Skin epidermis (tissue), 12 donors: ENCODE results near the gene MUC4.
"Not testable (repeated sequence)": the region's sequence is repeated elsewhere in the genome, so short reads cannot be mapped to it uniquely, and the experiment has no call there.

Source experiments
- H3K27ac ChIP-seq, 21 experiments: fragments of 200-600 bp; sonication (generic) in 11 of 21; one replicate each; pipeline ENCODE4 v1.5.0; 2020; ENCODE audit warnings: mild to moderate bottlenecking in 3 of 21, inconsistent platforms in 2 of 21, moderate library complexity in 2 of 21
- H3K4me3 ChIP-seq, 7 experiments: fragments of 200-600 bp; sonication (generic) in 2 of 7; one replicate each; pipeline ENCODE4 v1.5.0; 2020; ENCODE audit warnings: inconsistent platforms in 2 of 7, mild to moderate bottlenecking in 2 of 7, moderate library complexity in 1 of 7

MUC4 gene

GRCh38 chr3:195722996-195723345 lies 88.8 kb downstream of the MUC4 start:
- H3K27ac ChIP-seq, H3K4me3 ChIP-seq: not testable (repeated sequence)

DNA sequence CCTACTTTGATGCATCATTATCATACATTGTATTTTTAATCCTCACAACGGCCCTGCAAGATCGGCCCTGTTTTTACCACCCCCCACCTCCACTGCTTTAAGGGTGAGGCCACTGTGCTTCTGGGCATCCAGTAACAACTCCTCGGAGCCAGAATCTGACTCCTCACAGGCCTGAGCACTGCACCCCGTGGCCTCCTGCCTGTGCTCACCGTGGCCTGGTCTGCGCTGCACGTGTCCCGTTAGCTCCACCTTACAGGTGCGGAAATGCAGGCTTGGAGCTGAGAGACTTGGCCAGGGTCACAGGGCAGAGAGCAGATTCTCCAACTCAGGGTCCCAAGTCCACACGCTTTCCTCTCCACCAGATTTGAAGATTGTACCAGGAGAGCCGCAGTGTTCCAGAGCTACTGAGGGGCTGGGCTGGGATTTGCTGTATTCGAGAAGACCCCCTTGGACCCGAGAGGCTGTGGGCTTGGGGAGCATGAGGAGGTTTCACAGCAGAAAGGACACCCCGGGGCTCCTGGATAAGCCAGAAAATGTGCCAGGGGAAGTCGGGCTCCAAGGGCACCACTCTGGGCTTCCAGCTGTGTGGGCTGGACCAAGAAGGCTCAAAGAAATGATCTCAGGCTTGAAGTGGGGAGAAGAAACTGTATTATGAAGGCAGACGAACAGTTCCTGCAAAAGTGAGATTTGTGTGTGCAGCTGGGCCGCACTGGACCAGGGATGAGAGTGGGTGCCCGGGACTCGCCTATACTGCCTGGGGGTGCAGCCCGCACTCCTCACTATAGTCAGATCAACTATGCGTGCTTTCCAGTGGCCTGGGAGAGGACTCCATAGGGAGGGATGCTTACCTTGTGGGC lies 89.4 kb downstream of the MUC4 start:
- not testable (repeated sequence) for H3K27ac ChIP-seq, H3K4me3 ChIP-seq

- H3K4me3 ChIP-seq, H3K27ac ChIP-seq: not testable (repeated sequence)
Measured at GRCh38 chr3:195720831-195721506, 90.8 kb downstream of the MUC4 start, which contains the start of gene MUC20. Gene MUC20 (plus strand): TSS chr3:195720978. CDS start chr3:195721008, 30 bp downstream.

DNA sequence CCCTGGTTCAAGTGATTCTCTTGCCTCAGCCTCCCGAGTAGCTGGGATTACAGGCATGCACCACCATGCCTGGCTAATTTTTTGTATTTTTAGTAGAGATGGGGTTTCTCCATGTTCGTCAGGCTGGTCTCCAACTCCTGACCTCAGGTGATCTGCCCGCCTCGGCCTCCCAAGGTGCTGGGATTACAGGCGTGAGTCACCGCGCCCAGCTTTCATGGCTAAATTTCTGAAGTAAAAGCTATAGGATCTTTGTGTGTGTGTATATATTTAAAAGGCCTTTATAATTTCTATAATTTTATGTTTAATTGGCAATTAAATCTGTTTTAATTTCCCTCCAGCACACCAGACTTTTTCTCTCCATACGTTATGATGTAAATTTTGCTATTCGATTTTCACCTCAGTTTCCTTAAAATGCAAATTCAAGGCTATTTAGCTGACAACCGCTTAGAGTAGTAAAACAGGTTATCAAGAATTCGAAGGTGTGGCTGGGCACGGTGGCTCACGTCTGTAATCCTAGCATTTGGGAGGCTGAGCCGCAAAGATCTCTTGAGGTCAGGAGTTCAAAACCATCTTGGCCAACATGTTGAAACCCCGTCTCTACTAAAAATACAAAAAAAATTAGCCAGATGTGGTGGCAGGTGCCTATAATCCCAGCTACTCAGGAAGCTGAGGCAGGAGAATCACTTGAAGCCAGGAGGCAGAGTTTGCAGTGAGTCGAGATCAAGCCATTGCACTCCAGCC lies 92.0 kb downstream of the MUC4 start:
- not testable (repeated sequence) for H3K27ac ChIP-seq, H3K4me3 ChIP-seq

GRCh38 chr3:195718477-195718984 lies 93.2 kb downstream of the MUC4 start:
- H3K27ac ChIP-seq = no peak overlapping the region
- no peak overlapping the region for H3K4me3 ChIP-seq

GRCh38 chr3:195717852-195718476 lies 93.8 kb downstream of the MUC4 start:
- Histone ChIP-seq H3K27ac (no peak overlapping the region), H3K4me3 (no peak overlapping the region)

- H3K4me3 ChIP-seq = no peak overlapping the region
- H3K27ac ChIP-seq = no peak overlapping the region
Measured at GRCh38 chr3:195717416-195717815, 94.3 kb downstream of the MUC4 start.

- H3K4me3 ChIP-seq = no peak overlapping the region
- no peak overlapping the region for H3K27ac ChIP-seq
Measured at GRCh38 chr3:195715583-195716266, 96.0 kb downstream of the MUC4 start.

- no peak overlapping the region for H3K4me3 ChIP-seq
- H3K27ac ChIP-seq = no peak overlapping the region
Measured at GRCh38 chr3:195715134-195715533, 96.6 kb downstream of the MUC4 start.

DNA sequence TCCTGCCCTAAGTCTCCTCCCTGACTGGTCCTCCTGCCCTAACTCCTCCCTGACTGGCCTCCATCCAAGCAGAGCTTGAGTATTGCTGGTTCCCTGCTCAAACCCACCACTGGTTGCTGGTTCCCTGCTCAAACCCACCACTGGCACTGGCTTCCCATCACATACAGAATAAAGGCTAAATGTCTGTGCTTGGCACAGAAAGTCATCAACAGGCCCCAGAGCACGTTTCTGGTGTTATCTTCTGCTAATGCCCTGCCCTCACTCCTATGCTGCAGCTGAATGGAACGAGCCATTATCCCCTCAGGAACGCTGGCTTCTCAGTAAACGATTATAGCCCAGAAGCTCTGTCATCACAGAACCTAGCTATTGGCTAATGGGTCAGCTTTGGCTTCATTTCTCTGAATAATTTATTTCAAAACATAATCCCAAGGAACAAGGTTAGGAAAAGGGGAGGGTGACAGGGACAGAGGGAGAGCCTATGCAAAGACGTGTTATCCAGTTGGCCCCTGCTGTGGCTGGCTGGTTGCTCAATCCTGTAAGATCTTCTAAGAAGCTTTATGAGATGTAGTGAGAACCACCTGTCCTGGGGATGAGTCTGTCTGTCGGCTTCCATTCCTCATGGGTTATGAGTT lies 97.2 kb downstream of the MUC4 start:
- Histone ChIP-seq H3K27ac (no peak overlapping the region), H3K4me3 (no peak overlapping the region)

GRCh38 chr3:195713150-195713549 lies 98.6 kb downstream of the MUC4 start:
- H3K4me3 ChIP-seq, H3K27ac ChIP-seq: not testable (repeated sequence)

GRCh38 chr3:195712535-195712910 lies 99.2 kb downstream of the MUC4 start:
- not testable (repeated sequence) for H3K4me3 ChIP-seq, H3K27ac ChIP-seq

DNA sequence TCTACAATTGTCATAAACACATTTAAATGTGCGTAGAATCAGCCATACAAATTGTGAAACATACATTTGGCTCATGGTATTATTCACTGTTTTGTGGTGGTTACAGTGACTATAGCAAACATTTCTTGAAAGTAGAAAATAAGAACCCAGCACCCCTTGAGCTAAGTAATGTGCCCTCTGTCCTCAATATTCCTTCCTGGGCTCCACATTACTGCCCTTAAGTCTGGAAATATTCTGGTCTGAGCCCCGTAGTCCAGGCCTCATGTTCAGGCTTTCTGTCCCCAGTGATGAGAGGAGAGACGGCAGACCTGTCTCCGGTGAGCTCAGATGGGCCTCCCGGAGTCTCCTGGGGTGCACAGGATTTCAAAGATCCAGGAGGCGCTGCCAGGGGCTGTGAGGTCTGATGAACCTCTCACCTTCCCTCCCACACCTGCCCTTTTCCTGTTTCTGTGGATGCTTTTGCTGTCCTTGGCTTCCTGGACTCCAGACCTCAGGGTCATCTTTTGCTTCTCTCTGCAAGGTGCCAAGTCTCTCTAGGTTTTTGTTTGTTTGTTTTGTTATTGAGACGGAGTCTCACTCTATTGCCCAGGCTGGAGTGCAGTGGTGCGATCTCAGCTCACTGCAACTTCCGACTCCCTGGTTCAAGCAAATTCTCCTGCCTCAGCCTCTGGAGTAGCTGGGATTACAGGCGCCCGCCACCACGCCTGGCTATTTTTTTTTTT lies 99.8 kb downstream of the MUC4 start:
- Histone ChIP-seq H3K4me3 (no peak overlapping the region), H3K27ac (no peak overlapping the region)

DNA sequence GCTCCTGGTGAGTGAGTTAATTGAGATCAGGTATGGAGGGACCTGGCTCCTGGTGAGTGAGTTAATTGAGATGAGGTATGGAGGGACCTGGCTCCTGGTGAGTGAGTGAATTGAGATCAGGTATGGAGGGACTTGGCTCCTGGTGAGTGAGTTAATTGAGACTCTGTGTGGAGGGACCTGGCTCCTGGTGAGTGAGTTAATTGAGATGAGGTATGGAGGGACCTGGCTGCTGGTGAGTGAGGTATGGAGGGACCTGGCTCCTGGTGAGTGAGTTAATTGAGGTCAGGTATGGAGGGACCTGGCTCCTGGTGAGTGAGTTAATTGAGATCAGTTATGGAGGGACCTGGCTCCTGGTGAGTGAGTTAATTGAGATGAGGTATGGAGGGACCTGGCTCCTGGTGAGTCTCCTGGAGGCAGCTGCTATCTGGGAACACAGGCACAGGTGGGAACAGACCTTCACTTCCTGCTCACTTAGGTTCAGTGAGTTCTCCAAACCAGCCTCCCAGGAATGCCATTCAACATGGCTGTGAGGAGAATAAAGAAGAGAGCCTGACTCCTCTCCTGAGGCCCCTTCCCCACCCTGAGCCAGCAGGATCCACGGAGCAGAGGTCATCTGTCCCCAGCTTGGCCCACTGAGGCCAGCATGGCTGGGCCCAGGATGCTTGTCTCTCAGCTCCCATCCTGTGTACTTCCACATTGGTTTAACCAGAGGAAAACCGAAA lies 100.5 kb downstream of the MUC4 start:
- H3K27ac ChIP-seq, H3K4me3 ChIP-seq: not testable (repeated sequence)

GRCh38 chr3:195710126-195710905 lies 101.4 kb downstream of the MUC4 start:
- not testable (repeated sequence) for H3K4me3 ChIP-seq

DNA sequence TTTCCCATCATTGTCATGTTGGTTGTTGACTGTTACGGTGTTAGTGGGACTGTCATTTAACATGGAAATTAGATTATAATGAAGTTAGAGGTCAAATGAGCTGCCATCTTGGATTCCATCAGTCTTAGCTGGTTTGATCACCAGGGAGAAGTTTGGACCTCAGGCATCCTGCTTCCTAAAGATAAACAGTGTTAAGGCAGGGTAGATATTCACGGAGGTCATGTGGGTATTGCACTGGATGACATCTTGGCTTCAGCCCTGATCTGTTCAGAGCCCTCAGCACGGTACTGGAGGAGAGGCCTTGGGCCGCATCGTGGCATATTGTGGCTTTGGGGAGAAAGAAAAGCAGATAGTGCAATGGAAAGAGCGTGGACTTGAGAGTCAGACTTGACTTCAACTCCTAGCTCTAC lies 102.0 kb downstream of the MUC4 start:
- Histone ChIP-seq H3K27ac (no peak overlapping the region), H3K4me3 (no peak overlapping the region)

More at GRCh38 chr3:195710126-195710905, 101.4 kb downstream of the MUC4 start:
- not testable (repeated sequence) for H3K27ac ChIP-seq
